Measurements from ENCODE around the gene OR3A2. TPM values are rescaled to one million over a fixed set of nuclear protein-coding genes. Genes with fewer than 3 reads are reported as not detected.
A peak's percentile ranks its signal among the peaks of the same experiment; 100 is the strongest.
"Not testable (repeated sequence)": the region's sequence is repeated elsewhere in the genome, so short reads cannot be mapped to it uniquely, and the experiment has no call there.

Gene OR3A2
- total RNA-seq = 0.31 TPM

- peak; percentile 1 for DNase-seq
Measured at GRCh38 chr17:3385869-3386816, at the start of gene OR3A2. TSS of gene OR3A2 (minus strand) at chr17:3386308.

- no peak for DNase-seq
Measured at GRCh38 chr17:3433741-3434140, 47.6 kb upstream of the OR3A2 start, which contains the start of gene OR1E2. TSS of gene OR1E2 (minus strand) at chr17:3433841. CDS start at chr17:3433841, 0 bp downstream.

- DNase-seq = peak; percentile 5
Measured at GRCh38 chr17:3433215-3433614, 47.1 kb upstream of the OR3A2 start.

- no peak for DNase-seq
Measured at GRCh38 chr17:3418222-3418621, 32.1 kb upstream of the OR3A2 start.

- no peak for DNase-seq
Measured at GRCh38 chr17:3415610-3416009, 29.5 kb upstream of the OR3A2 start.

- DNase-seq = not testable (repeated sequence)
Measured at GRCh38 chr17:3412216-3412615, 26.1 kb upstream of the OR3A2 start.

GRCh38 chr17:3411070-3411469 is 25.0 kb upstream of the OR3A2 start, which contains the start of gene OR3A3:
TSS of gene OR3A3 (plus strand) at chr17:3411370.
- DNase-seq = no peak

- not testable (repeated sequence) for DNase-seq
Measured at GRCh38 chr17:3403856-3404255, 17.7 kb upstream of the OR3A2 start.

- DNase-seq = no peak
Measured at GRCh38 chr17:3401786-3402185, 15.7 kb upstream of the OR3A2 start.

- DNase-seq = peak; percentile 7
Measured at GRCh38 chr17:3400055-3400454, 13.9 kb upstream of the OR3A2 start.

GRCh38 chr17:3398310-3398709 is 12.2 kb upstream of the OR3A2 start, which contains the start of gene OR1E1:
TSS of gene OR1E1 (minus strand) at chr17:3398410. CDS start at chr17:3398410, 0 bp downstream.
- no peak for DNase-seq

GRCh38 chr17:3397801-3398200 is 11.7 kb upstream of the OR3A2 start:
- DNase-seq = not testable (repeated sequence)

GRCh38 chr17:3389791-3390190 is 3.7 kb upstream of the OR3A2 start:
- DNase-seq = no peak

- no peak for DNase-seq
Measured at GRCh38 chr17:3381957-3382356, 4.2 kb downstream of the OR3A2 start.

- no peak for DNase-seq
Measured at GRCh38 chr17:3378321-3378720, 7.8 kb downstream of the OR3A2 start.

- DNase-seq = not testable (repeated sequence)
Measured at GRCh38 chr17:3371167-3371566, 14.9 kb downstream of the OR3A2 start.

GRCh38 chr17:3342782-3343181 is 43.3 kb downstream of the OR3A2 start:
- DNase-seq = not testable (repeated sequence)

GRCh38 chr17:3335876-3336275 is 50.2 kb downstream of the OR3A2 start:
- no peak for DNase-seq

GRCh38 chr17:3318336-3318735 is 67.8 kb downstream of the OR3A2 start:
- DNase-seq = no peak

- peak; percentile 6 for DNase-seq
Measured at GRCh38 chr17:3316836-3317235, 69.3 kb downstream of the OR3A2 start.

- DNase-seq = no peak
Measured at GRCh38 chr17:3308603-3309002, 77.5 kb downstream of the OR3A2 start.

GRCh38 chr17:3298260-3298659 is 87.8 kb downstream of the OR3A2 start, which contains the start of gene OR3A1:
TSS of gene OR3A1 (minus strand) at chr17:3298360. CDS start at chr17:3292582, 5,778 bp downstream.
- no peak for DNase-seq

GRCh38 chr17:3295632-3296031 is 90.5 kb downstream of the OR3A2 start:
- DNase-seq = no peak

GRCh38 chr17:3293548-3293947 is 92.6 kb downstream of the OR3A2 start:
- not testable (repeated sequence) for DNase-seq
